GM19238 (cell line): ENCODE data around the gene HOXA10.

Source experiments
- DNase-seq: peaks from one replicate; pipeline ENCODE4 v3.0.0; 2011; ENCODE audit warnings: low spot score; ENCODE audit not compliant: insufficient read length

HOXA10 gene

GRCh38 chr7:27173956-27174873 lies at the start of gene HOXA10:
Gene HOXA10 (minus strand): TSS chr7:27174320. CDS start chr7:27174306, 14 bp downstream.
- no peak for DNase-seq

GRCh38 chr7:27221201-27221797 lies 47.2 kb upstream of the HOXA10 start:
- DNase-seq, result no peak

GRCh38 chr7:27220440-27220955 lies 46.4 kb upstream of the HOXA10 start:
- no peak for DNase-seq

- no peak for DNase-seq
Measured at GRCh38 chr7:27219821-27220220, 45.7 kb upstream of the HOXA10 start.

GRCh38 chr7:27217951-27218350 lies 43.8 kb upstream of the HOXA10 start:
- no peak for DNase-seq

- DNase-seq, result no peak
Measured at GRCh38 chr7:27215356-27215755, 41.2 kb upstream of the HOXA10 start.

GRCh38 chr7:27214239-27214950 lies 40.3 kb upstream of the HOXA10 start:
- no peak for DNase-seq

- DNase-seq, result no peak
Measured at GRCh38 chr7:27213433-27214238, 39.5 kb upstream of the HOXA10 start.

GRCh38 chr7:27212497-27213432 lies 38.6 kb upstream of the HOXA10 start:
- DNase-seq, result no peak

- DNase-seq, result no peak
Measured at GRCh38 chr7:27211764-27212204, 37.7 kb upstream of the HOXA10 start.

- DNase-seq, result no peak
Measured at GRCh38 chr7:27211084-27211446, 36.9 kb upstream of the HOXA10 start.

- no peak for DNase-seq
Measured at GRCh38 chr7:27210441-27211083, 36.4 kb upstream of the HOXA10 start.

- no peak for DNase-seq
Measured at GRCh38 chr7:27209933-27210440, 35.9 kb upstream of the HOXA10 start.

GRCh38 chr7:27208998-27209397 lies 34.9 kb upstream of the HOXA10 start:
- DNase-seq, result no peak

GRCh38 chr7:27207348-27207985 lies 33.3 kb upstream of the HOXA10 start:
- DNase-seq, result no peak

- no peak for DNase-seq
Measured at GRCh38 chr7:27205325-27206280, 31.5 kb upstream of the HOXA10 start.

GRCh38 chr7:27204851-27205322 lies 30.8 kb upstream of the HOXA10 start:
- DNase-seq, result no peak
